GM18909 (cell line): ENCODE measurements around the gene EPDR1.

ENCODE experiments used
- ATAC-seq: cut with Tn5 transposase; IDR thresholded peaks from one replicate; pipeline ENCODE4 v1.9.1; 2021; ENCODE audit warnings: mild to moderate bottlenecking; ENCODE audit not compliant: unreplicated experiment, poor library complexity

Gene EPDR1

GRCh38 chr7:37971491-37971890, 51.1 kb downstream of the EPDR1 start:
- no peak for ATAC-seq

- no peak for ATAC-seq
These were observed 53.5 kb downstream of the EPDR1 start for GRCh38 chr7:37973915-37974314.

GRCh38 chr7:37974711-37975110, 54.3 kb downstream of the EPDR1 start:
- no peak for ATAC-seq

- ATAC-seq = no peak
These were observed 56.8 kb downstream of the EPDR1 start for GRCh38 chr7:37977243-37977642.

GRCh38 chr7:37981664-37982063, 61.2 kb downstream of the EPDR1 start:
- ATAC-seq = no peak

- ATAC-seq = no peak
These were observed 62.0 kb downstream of the EPDR1 start for GRCh38 chr7:37982423-37982822.

- ATAC-seq = no peak
These were observed 64.4 kb downstream of the EPDR1 start for GRCh38 chr7:37984750-37985390.

GRCh38 chr7:37986908-37987330, 66.5 kb downstream of the EPDR1 start:
- ATAC-seq = no peak

GRCh38 chr7:37987732-37988131, 67.3 kb downstream of the EPDR1 start:
- ATAC-seq = no peak

GRCh38 chr7:37988721-37989650, 68.5 kb downstream of the EPDR1 start:
- ATAC-seq = no peak

- no peak for ATAC-seq
These were observed 69.9 kb downstream of the EPDR1 start for GRCh38 chr7:37990337-37990736.

GRCh38 chr7:37993060-37993501, 72.6 kb downstream of the EPDR1 start:
- ATAC-seq = peak; percentile 70

GRCh38 chr7:37999673-38000072, 79.2 kb downstream of the EPDR1 start:
- no peak for ATAC-seq

GRCh38 chr7:38000272-38000671, 79.8 kb downstream of the EPDR1 start:
- no peak for ATAC-seq
